ENCODE measurements around the gene CSTF1.

CSTF1 gene

DNA sequence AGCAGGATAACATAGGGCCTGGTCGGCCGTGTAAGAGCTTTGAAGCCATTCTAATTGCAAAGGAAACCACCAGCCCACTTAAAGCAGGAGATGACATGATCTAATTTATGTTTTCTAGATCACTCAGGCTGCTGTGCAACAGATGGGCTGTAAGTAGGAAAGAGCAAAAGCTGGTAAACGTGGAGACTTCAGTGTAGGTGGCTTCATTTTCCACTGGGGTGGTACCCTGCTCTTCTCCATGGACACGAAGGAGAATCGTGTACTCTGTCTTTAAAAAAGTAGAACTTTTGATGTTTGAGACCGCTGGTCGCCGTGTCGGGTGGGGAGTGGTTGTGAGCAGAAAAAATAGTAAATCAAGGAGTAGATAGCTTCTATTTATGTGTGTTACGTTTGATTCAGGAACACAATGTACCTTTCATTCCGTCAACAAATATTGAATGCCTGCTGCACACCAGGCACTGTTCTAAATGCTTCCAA is 26.0 kb downstream of the CSTF1 start:
- no peak for DNase-seq (ENCODE audit: low read depth)
- no peak for TF ChIP-seq CTCF (IDR thresholded peaks at IDR 0.05; ENCODE audit: control insufficient read depth, insufficient read depth, low read depth, low read length, missing control alignments)
- H3K4me3 ChIP-seq (ENCODE audit: control insufficient read depth, low read depth, low read length): no peak overlapping the region

DNA sequence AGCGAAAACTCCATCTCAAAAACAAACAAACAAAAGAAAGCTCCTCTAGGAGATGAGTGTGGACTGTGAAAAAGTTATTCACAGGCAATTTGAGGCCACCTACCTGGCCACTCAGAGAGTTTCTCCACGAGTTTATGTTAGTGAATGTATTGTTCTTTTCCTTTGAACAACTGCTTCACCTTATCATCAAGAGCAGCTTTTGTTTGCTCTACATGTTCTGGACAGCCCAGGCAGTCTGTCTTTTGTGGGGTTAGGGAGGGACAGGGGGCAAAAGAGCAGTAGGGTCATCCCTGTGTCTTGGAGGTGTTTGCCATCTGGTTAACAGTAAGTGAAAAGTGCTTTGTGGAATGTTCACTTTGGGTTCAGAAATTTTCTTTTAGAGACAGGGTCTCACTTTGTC is 27.6 kb downstream of the CSTF1 start:
- H3K4me3 ChIP-seq (ENCODE audit: control insufficient read depth, low read depth, low read length): no peak overlapping the region
- TF ChIP-seq CTCF (IDR thresholded peaks at IDR 0.05; ENCODE audit: control insufficient read depth, insufficient read depth, low read depth, low read length, missing control alignments): no peak
- DNase-seq (ENCODE audit: low read depth): no peak

DNA sequence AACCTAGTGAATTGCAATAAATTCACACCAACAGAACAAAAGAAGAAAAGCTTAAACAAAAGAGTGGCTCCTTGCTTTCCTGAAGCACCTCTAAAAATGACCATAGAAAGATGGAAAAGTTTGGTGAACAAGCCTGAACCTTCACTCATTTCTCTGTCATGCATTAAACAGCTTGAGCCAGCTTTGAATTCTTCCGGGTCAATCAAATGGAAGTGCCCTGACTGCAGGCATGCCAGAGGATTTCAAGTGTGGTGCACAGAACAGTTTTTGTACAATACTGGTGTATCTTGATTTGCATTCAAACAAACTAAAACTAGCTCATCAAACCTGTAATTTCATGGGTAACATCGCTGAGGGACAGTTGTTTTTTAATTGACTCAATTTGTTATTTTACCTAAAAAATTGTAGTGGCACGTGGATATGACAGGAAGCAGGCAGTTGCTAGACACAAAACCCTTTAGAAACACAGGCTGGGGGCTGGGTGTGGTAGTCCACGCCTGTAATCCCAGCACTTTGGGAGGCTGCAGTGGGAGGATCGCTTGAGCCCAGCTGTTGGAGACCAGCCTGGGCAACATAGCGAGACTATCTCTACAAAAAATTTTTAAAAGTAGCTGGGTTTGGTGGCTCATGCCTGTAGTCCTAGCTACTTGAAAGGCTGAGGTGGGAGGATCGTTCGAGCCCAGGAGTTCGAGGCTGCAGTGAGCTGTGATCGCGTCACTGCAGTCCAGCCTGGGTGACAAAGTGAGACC is 28.7 kb downstream of the CSTF1 start:
- no peak for DNase-seq (ENCODE audit: low read depth)

DNA sequence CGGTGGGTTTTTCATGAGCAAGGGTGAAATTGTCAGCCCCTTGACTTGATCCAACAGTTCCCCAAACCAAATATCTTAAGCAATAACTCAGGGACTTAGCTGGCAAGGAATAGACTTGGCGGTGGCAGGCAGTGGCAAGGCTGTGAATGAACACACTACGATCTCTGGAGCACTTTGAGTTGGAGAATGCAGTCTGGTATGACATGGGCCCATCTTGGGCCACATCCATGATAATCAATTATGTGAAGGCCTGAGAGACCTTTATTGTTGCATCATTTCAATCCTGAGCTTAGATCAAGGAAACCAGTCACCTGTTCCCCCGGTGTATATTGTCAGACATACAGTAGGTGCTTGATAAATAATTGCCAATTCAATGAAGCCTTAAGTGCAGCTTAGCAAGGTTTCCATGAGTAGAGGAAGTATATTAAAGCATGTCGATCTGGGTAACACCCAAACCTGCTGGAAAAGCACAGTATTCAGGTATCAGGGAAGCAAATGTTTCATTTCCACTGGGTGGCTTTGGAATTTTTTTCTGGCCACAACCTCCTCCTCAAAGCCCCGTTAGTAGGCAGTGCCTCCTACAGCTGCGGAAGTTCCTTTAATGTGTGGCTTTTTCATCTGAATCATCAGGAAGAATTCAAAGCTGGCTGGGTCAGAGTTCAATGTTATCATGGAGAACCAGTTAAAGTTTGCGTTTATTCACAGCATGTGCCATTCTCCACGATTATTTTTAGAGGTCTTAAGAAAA is 29.8 kb downstream of the CSTF1 start:
- peak; percentile 28 for DNase-seq (ENCODE audit: low read depth)
- TF ChIP-seq CTCF (IDR thresholded peaks at IDR 0.05; ENCODE audit: control insufficient read depth, insufficient read depth, low read depth, low read length, missing control alignments): peak; percentile 13
- H3K4me3 ChIP-seq (ENCODE audit: control insufficient read depth, low read depth, low read length): no peak overlapping the region

More for the DNA sequence above, 28.7 kb downstream of the CSTF1 start:
- TF ChIP-seq CTCF (IDR thresholded peaks at IDR 0.05; ENCODE audit: control insufficient read depth, insufficient read depth, low read depth, low read length, missing control alignments): no peak
- no peak overlapping the region for H3K4me3 ChIP-seq (ENCODE audit: control insufficient read depth, low read depth, low read length)

DNA sequence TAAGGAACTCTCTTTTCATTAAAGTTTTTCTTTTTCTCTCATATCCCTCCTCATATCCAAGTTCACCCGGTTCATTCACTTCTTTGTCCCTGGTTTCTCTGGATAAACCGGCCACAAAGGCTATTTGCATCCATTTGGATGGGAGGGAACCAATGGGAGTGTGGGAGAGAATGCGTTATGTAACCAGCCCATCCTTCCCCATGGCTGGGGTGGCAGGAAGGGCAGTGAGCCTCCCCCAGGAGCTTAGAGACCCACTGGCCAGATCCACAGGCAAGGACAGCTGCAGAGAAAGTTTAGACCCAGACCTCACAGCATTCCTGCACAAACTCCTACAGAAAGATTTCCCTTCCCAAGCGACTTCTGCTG is 30.4 kb downstream of the CSTF1 start:
- no peak for DNase-seq (ENCODE audit: low read depth)
- TF ChIP-seq CTCF (IDR thresholded peaks at IDR 0.05; ENCODE audit: control insufficient read depth, insufficient read depth, low read depth, low read length, missing control alignments): no peak
- no peak overlapping the region for H3K4me3 ChIP-seq (ENCODE audit: control insufficient read depth, low read depth, low read length)

DNA sequence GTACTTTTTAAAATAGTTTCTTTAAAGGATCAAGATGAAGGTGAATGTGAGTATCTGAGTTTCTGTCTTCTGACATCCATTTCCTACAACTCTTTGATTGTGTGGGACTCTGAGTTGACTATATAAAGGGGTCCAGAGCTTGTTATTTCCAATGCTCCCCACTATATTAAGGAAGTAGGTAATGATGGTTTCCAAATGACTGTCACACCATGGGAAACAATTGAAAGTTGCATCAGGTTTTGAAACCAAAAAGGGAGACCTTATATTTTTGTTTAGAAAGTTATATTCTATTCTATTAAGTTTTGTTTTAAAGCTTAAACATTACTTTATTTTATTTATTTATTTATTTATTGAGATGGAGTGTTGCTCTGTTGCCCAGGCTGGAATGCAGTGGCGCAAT is 30.8 kb downstream of the CSTF1 start:
- DNase-seq (ENCODE audit: low read depth): no peak
- no peak overlapping the region for H3K4me3 ChIP-seq (ENCODE audit: control insufficient read depth, low read depth, low read length)
- no peak for TF ChIP-seq CTCF (IDR thresholded peaks at IDR 0.05; ENCODE audit: control insufficient read depth, insufficient read depth, low read depth, low read length, missing control alignments)

Data from AG09309 (cell line).